SK-N-SH (cell line): ENCODE results near the gene STXBP1. TPM values are rescaled to one million over a fixed set of nuclear protein-coding genes. Genes with fewer than 3 reads are reported as not detected.

Experiments used
- CTCF ChIA-PET: fragments of 300-600, 350-600 bp; formaldehyde crosslinking; extraction: SDS; loops from one replicate; lab custom pipeline; 2021; lab: Yijun Ruan, JAX
- POLR2A ChIA-PET: fragments of 350-600 bp; sonication (Branson Sonifier 250); formaldehyde crosslinking; extraction: SDS; loops from one replicate; lab custom pipeline; 2020; ENCODE audit warnings: antibody characterized with exemption, inconsistent platforms; lab: Yijun Ruan, JAX
- DNase-seq: peaks from one replicate; pipeline ENCODE4 v3.0.0; 2012
- H2AFZ ChIP-seq: fragments of 200-600 bp; sonication (generic); 2 replicates; pipeline ENCODE4 v1.8.1; 2016; ENCODE audit warnings: antibody characterized with exemption, mild to moderate bottlenecking, low read depth
- H3F3A ChIP-seq: fragments of 200-600 bp; sonication (generic); replicated peaks from 2 replicates; pipeline ENCODE3; 2016; ENCODE audit warnings: antibody characterized with exemption, mild to moderate bottlenecking; ENCODE audit not compliant: insufficient read depth
- H3K27ac ChIP-seq, 2 experiments: fragments of 200-500 bp in 1 of 2; fragments of 200-600 bp in 1 of 2; sonication (Bioruptor generic) in 1 of 2; sonication (generic), shearing (Covaris generic) in 1 of 2; 2 replicates each; pipeline versions ENCODE4 v1.5.1 to v1.6.1; 2014 to 2016; ENCODE audit warnings: low read depth in 2 of 2, inconsistent platforms in 1 of 2, low read length in 1 of 2, mild to moderate bottlenecking in 1 of 2, mixed read lengths in 1 of 2
- H3K27me3 ChIP-seq: fragments of 200-600 bp; sonication (generic), shearing (Covaris generic); 2 replicates; pipeline ENCODE4 v1.6.1; 2016; ENCODE audit warnings: mixed run types; ENCODE audit not compliant: insufficient read depth
- H3K36me3 ChIP-seq, 2 experiments: fragments of 200-500 bp in 1 of 2; fragments of 200-600 bp in 1 of 2; sonication (Bioruptor generic) in 1 of 2; sonication (generic) in 1 of 2; replicated peaks in 1 of 2; 2 replicates each; pipeline versions ENCODE3 to v1.5.1; 2014 to 2016; ENCODE audit warnings: low read length in 1 of 2, mild to moderate bottlenecking in 1 of 2; ENCODE audit not compliant: insufficient read depth in 2 of 2, control insufficient read depth in 1 of 2
- H3K4me1 ChIP-seq, 2 experiments: fragments of 200-500 bp in 1 of 2; fragments of 200-600 bp in 1 of 2; sonication (Bioruptor generic) in 1 of 2; sonication (generic), shearing (Covaris generic) in 1 of 2; 2 replicates each; pipeline versions ENCODE4 v1.5.1 to v1.6.1; 2014 to 2016; ENCODE audit warnings: low read depth in 1 of 2, low read length in 1 of 2, mixed run types in 1 of 2; ENCODE audit not compliant: insufficient read depth in 2 of 2, control insufficient read depth in 1 of 2
- H3K4me2 ChIP-seq: fragments of 200-600 bp; sonication (generic), shearing (Covaris generic); 2 replicates; pipeline ENCODE4 v1.6.1; 2017; ENCODE audit warnings: mixed run types
- H3K4me3 ChIP-seq, 2 experiments: fragments of 200-500 bp in 1 of 2; fragments of 200-600 bp in 1 of 2; sonication (Bioruptor generic) in 1 of 2; sonication (generic), shearing (Covaris generic) in 1 of 2; 2 replicates each; pipeline versions ENCODE4 v1.5.1 to v1.8.1; 2014 to 2016; ENCODE audit warnings: low read depth in 2 of 2, inconsistent platforms in 1 of 2, low read length in 1 of 2, mild to moderate bottlenecking in 1 of 2, mixed read lengths in 1 of 2, moderate library complexity in 1 of 2
- H3K79me2 ChIP-seq: fragments of 200-600 bp; sonication (generic); 2 replicates; pipeline ENCODE4 v1.8.1; 2017; ENCODE audit warnings: mild to moderate bottlenecking; ENCODE audit not compliant: insufficient read depth
- H3K9ac ChIP-seq: fragments of 200-600 bp; sonication (generic); 2 replicates; pipeline ENCODE4 v1.6.1; 2017; ENCODE audit warnings: mixed run types
- H3K9me2 ChIP-seq: fragments of 200-600 bp; sonication (generic); 2 replicates; pipeline ENCODE4 v1.6.1; 2017; ENCODE audit warnings: mixed run types
- H3K9me3 ChIP-seq: fragments of 200-600 bp; sonication (generic); 2 replicates; pipeline ENCODE4 v1.6.1; 2017; ENCODE audit warnings: mixed run types, mild to moderate bottlenecking, moderate library complexity
- H4K20me1 ChIP-seq: fragments of 200-600 bp; sonication (generic); 2 replicates; pipeline ENCODE4 v1.6.1; 2017; ENCODE audit warnings: mild to moderate bottlenecking, mixed run types; ENCODE audit not compliant: insufficient read depth
- ELF1 ChIP-seq: IDR thresholded peaks from 2 replicates; pipeline ENCODE4 v1.4.0; 2012
- EP300 ChIP-seq, 2 experiments: IDR thresholded peaks; 2 replicates each; pipeline versions ENCODE4 v1.4.0 to v1.6.1; 2012; ENCODE audit warnings: borderline replicate concordance in 1 of 2, low read depth in 1 of 2, low read length in 1 of 2
- EZH2phosphoT487 ChIP-seq: fragments of 200-600 bp; sonication (generic); IDR thresholded peaks from 2 replicates; pipeline ENCODE4 v1.6.1; 2017; ENCODE audit warnings: low read depth, mixed run types, mild to moderate bottlenecking, antibody characterized with exemption, moderate library complexity, borderline replicate concordance
- FOSL2 ChIP-seq: IDR thresholded peaks from 2 replicates; pipeline ENCODE4 v1.4.0; 2012; ENCODE audit warnings: low read depth, mild to moderate bottlenecking, moderate library complexity, borderline replicate concordance
- FOXJ3 ChIP-seq: sonication (generic); formaldehyde crosslinking; IDR thresholded peaks from 2 replicates; pipeline ENCODE4 v1.5.1; 2020; ENCODE audit warnings: mild to moderate bottlenecking, missing genetic modification reagents
- FOXM1 ChIP-seq: IDR thresholded peaks from 2 replicates; pipeline ENCODE4 v1.4.0; 2012; ENCODE audit warnings: low read depth, mild to moderate bottlenecking
- MEF2A ChIP-seq: IDR thresholded peaks from 2 replicates; pipeline ENCODE4 v1.4.0; 2012; ENCODE audit warnings: low read depth, borderline replicate concordance
- NFIC ChIP-seq: IDR thresholded peaks from 2 replicates; pipeline ENCODE4 v1.4.0; 2012; ENCODE audit warnings: borderline replicate concordance
- NRF1 ChIP-seq: IDR thresholded peaks from 2 replicates; pipeline ENCODE4 v1.6.1; 2012; ENCODE audit warnings: low read depth, mild to moderate bottlenecking, low read length
- POLR2AphosphoS5 ChIP-seq: IDR thresholded peaks from 2 replicates; pipeline ENCODE4 v1.6.1; 2012; ENCODE audit warnings: low read depth, low read length
- RAD21 ChIP-seq: IDR thresholded peaks from 2 replicates; pipeline ENCODE4 v1.6.1; 2012; ENCODE audit warnings: mild to moderate bottlenecking, low read length
- RFX5 ChIP-seq: IDR thresholded peaks from 2 replicates; pipeline ENCODE4 v1.6.1; 2012; ENCODE audit warnings: mild to moderate bottlenecking, improper control_type of control experiment, low read length
- RXRA ChIP-seq: IDR thresholded peaks from 2 replicates; pipeline ENCODE4 v1.4.0; 2012; ENCODE audit warnings: low read depth, mild to moderate bottlenecking, borderline replicate concordance
- SIN3A ChIP-seq: IDR thresholded peaks from 2 replicates; pipeline ENCODE4 v1.6.1; 2012; ENCODE audit warnings: low read depth, mild to moderate bottlenecking, low read length, moderate library complexity, borderline replicate concordance
- SMC3 ChIP-seq: IDR thresholded peaks from 2 replicates; pipeline ENCODE4 v1.6.1; 2012; ENCODE audit warnings: low read depth, low read length, improper control_type of control experiment
- TEAD4 ChIP-seq: IDR thresholded peaks from 2 replicates; pipeline ENCODE4 v1.4.0; 2012; ENCODE audit warnings: mild to moderate bottlenecking, borderline replicate concordance; ENCODE audit not compliant: insufficient read depth
- YY1 ChIP-seq: IDR thresholded peaks from 2 replicates; pipeline ENCODE4 v1.4.0; 2012; ENCODE audit warnings: low read depth, mild to moderate bottlenecking
- WGBS: methylation state at CpG from one replicate; pipeline ENCODE4 v1.1.6; 2017; ENCODE audit warnings: low lambda C conversion rate; 5-methylcytosine and 5-hydroxymethylcytosine counted together
- polyA plus RNA-seq, 3 experiments: library from polyadenylated mRNA; depleted of rRNA; stranded (reverse); fragments of >200 nt; gene quantifications; 2 replicates each; pipeline ENCODE4 v1.2.3, GENCODE V29; 2012
- TF ChIP-seq, protein P1 (sequence below): fragments of 200-600 bp; sonication (generic); IDR thresholded peaks from 2 replicates; pipeline ENCODE4 v1.6.1; 2017; ENCODE audit warnings: antibody characterized with exemption, mild to moderate bottlenecking, moderate library complexity
- TF ChIP-seq, protein P2 (sequence below): IDR thresholded peaks from 2 replicates; pipeline ENCODE4; 2012
- TF ChIP-seq, protein P3 (sequence below): IDR thresholded peaks from 2 replicates; pipeline ENCODE4 v1.4.0; 2012; ENCODE audit warnings: low read depth, borderline replicate concordance
- TF ChIP-seq, protein P4 (sequence below): fragments of 150-350 bp; IDR thresholded peaks from 2 replicates; pipeline ENCODE4 v1.6.1; 2017; ENCODE audit warnings: antibody characterized with exemption, low read length, low read depth, borderline replicate concordance
- TF ChIP-seq, protein P5 (sequence below): IDR thresholded peaks from 2 replicates; pipeline ENCODE4 v1.4.0; 2012; ENCODE audit warnings: low read depth
- TF ChIP-seq, protein P6 (sequence below): IDR thresholded peaks from 2 replicates; pipeline ENCODE4 v1.4.0; 2012; ENCODE audit warnings: low read depth, borderline replicate concordance
- TF ChIP-seq, protein P7 (sequence below): fragments of 150-350 bp; IDR thresholded peaks from 2 replicates; pipeline ENCODE4 v1.6.1; 2016; ENCODE audit warnings: mild to moderate bottlenecking, low read depth, low read length

Gene STXBP1
- polyA plus RNA-seq, 1 of the 3 experiments (the other 2 are of a cell fraction): 44.3 TPM

DNA sequence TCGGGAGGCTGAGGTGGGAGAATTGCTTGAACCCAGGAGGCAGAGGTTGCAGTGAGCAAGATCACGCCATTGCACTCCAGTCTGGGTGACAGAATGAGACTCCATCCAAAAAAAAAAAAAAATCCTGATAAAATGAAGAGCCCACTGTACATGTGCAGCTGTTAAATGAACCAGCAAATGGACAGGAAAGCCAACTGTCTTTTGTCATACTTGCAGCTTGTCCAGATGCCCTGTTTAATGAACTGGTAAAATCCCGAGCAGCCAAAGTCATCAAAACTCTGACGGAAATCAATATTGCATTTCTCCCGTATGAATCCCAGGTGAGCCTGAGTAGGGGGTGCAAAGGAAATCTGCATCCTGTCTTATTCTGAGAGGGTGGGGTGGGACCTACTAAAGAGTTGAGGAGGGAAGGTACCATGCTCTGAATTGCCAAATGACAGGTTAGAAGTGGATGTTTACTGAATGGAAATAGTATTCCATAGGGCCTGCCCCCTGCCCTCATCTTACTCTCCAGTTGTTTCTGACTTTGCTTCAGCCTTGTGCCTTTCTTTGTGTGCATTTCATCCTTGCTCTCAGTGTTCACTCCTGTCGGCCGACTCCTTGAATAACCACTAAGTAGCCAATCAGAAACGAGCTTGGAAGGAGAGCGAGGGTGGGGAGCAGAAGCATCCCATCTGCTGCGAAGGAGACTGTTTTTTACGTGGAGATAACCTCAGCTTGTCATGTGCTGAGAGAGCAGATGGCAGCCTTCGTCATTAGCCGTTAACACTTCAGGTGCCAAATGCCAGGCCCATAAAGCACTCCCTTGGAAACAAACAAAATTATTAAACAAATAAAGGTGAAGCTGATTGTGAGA is 49.0 kb downstream of the STXBP1 start:
- no peaks in the 10 kb centered on the region for H4K20me1 ChIP-seq
- DNase-seq: peak; percentile 70
- peak overlapping the region in 1 of 2 experiments; percentile 90; a peak in 2 of 4 replicates for H3K27ac ChIP-seq
- no peaks in the 10 kb centered on the region for H3K79me2 ChIP-seq
- H3K4me2 ChIP-seq: no peak overlapping the region
- H3K36me3 ChIP-seq: peaks cover 15 to 35% of the 10 kb centered on the region in 2 experiments
- H3K9me2 ChIP-seq: no peaks in the 10 kb centered on the region
- H3K9me3 ChIP-seq: no peaks in the 10 kb centered on the region
- peaks cover 4% of the 10 kb centered on the region for H3F3A ChIP-seq
- ChIA-PET CTCF (interaction anchor here (1.2 to 2.2 kb wide), 5 partner anchors 10 to 123 kb away, joined by 3 to 6 read pairs (median 5); no protein-coding TSS in a partner anchor), POLR2A (interaction anchor here (1.0 to 1.1 kb wide), 4 partner anchors 9 to 194 kb away, joined by 3 to 7 read pairs (median 6); partner anchors contain the start of genes ENG and TOR2A)
- H2AFZ ChIP-seq: no peak overlapping the region
- H3K4me1 ChIP-seq: peaks cover 0 to 49% of the 10 kb centered on the region in 2 experiments; a peak in 2 of 4 replicates
- H3K9ac ChIP-seq: no peak overlapping the region
- no peaks in the 10 kb centered on the region for H3K27me3 ChIP-seq
- no peak overlapping the region for H3K4me3 ChIP-seq
- WGBS: 80% methylated on average over 13 of the region's 13 CpGs
- TF ChIP-seq SIN3A (no peak), RXRA (no peak), NFIC (no peak), RFX5 (no peak), MEF2A (no peak), TEAD4 (no peak), POLR2AphosphoS5 (no peak), FOSL2 (no peak), NRF1 (no peak), EZH2phosphoT487 (no peak), EP300 (IDR thresholded peaks at IDR 0.05; ENCODE audit: borderline replicate concordance in 1 of 2, low read depth in 1 of 2, low read length in 1 of 2) (peak in 1 of 2 experiments; percentile 71; a peak in 2 of 4 replicates), RAD21 (peak; percentile 14; the same call in 1 of the 2 replicates), ELF1 (no peak), SMC3 (no peak), YY1 (no peak), FOXJ3 (CRISPR knock-in tag) (no peak), FOXM1 (no peak)
- TF ChIP-seq, protein P1, sequence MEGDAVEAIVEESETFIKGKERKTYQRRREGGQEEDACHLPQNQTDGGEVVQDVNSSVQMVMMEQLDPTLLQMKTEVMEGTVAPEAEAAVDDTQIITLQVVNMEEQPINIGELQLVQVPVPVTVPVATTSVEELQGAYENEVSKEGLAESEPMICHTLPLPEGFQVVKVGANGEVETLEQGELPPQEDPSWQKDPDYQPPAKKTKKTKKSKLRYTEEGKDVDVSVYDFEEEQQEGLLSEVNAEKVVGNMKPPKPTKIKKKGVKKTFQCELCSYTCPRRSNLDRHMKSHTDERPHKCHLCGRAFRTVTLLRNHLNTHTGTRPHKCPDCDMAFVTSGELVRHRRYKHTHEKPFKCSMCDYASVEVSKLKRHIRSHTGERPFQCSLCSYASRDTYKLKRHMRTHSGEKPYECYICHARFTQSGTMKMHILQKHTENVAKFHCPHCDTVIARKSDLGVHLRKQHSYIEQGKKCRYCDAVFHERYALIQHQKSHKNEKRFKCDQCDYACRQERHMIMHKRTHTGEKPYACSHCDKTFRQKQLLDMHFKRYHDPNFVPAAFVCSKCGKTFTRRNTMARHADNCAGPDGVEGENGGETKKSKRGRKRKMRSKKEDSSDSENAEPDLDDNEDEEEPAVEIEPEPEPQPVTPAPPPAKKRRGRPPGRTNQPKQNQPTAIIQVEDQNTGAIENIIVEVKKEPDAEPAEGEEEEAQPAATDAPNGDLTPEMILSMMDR: no peak
- TF ChIP-seq, protein P2, sequence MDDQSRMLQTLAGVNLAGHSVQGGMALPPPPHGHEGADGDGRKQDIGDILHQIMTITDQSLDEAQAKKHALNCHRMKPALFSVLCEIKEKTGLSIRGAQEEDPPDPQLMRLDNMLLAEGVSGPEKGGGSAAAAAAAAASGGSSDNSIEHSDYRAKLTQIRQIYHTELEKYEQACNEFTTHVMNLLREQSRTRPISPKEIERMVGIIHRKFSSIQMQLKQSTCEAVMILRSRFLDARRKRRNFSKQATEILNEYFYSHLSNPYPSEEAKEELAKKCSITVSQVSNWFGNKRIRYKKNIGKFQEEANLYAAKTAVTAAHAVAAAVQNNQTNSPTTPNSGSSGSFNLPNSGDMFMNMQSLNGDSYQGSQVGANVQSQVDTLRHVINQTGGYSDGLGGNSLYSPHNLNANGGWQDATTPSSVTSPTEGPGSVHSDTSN: no peak
- TF ChIP-seq, protein P3, sequence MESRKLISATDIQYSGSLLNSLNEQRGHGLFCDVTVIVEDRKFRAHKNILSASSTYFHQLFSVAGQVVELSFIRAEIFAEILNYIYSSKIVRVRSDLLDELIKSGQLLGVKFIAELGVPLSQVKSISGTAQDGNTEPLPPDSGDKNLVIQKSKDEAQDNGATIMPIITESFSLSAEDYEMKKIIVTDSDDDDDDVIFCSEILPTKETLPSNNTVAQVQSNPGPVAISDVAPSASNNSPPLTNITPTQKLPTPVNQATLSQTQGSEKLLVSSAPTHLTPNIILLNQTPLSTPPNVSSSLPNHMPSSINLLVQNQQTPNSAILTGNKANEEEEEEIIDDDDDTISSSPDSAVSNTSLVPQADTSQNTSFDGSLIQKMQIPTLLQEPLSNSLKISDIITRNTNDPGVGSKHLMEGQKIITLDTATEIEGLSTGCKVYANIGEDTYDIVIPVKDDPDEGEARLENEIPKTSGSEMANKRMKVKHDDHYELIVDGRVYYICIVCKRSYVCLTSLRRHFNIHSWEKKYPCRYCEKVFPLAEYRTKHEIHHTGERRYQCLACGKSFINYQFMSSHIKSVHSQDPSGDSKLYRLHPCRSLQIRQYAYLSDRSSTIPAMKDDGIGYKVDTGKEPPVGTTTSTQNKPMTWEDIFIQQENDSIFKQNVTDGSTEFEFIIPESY: no peak
- TF ChIP-seq, protein P4, sequence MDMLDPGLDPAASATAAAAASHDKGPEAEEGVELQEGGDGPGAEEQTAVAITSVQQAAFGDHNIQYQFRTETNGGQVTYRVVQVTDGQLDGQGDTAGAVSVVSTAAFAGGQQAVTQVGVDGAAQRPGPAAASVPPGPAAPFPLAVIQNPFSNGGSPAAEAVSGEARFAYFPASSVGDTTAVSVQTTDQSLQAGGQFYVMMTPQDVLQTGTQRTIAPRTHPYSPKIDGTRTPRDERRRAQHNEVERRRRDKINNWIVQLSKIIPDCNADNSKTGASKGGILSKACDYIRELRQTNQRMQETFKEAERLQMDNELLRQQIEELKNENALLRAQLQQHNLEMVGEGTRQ: no peak
- TF ChIP-seq, protein P5, sequence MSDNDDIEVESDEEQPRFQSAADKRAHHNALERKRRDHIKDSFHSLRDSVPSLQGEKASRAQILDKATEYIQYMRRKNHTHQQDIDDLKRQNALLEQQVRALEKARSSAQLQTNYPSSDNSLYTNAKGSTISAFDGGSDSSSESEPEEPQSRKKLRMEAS: no peak
- TF ChIP-seq, protein P6, sequence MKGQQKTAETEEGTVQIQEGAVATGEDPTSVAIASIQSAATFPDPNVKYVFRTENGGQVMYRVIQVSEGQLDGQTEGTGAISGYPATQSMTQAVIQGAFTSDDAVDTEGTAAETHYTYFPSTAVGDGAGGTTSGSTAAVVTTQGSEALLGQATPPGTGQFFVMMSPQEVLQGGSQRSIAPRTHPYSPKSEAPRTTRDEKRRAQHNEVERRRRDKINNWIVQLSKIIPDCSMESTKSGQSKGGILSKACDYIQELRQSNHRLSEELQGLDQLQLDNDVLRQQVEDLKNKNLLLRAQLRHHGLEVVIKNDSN: no peak
- TF ChIP-seq, protein P7, sequence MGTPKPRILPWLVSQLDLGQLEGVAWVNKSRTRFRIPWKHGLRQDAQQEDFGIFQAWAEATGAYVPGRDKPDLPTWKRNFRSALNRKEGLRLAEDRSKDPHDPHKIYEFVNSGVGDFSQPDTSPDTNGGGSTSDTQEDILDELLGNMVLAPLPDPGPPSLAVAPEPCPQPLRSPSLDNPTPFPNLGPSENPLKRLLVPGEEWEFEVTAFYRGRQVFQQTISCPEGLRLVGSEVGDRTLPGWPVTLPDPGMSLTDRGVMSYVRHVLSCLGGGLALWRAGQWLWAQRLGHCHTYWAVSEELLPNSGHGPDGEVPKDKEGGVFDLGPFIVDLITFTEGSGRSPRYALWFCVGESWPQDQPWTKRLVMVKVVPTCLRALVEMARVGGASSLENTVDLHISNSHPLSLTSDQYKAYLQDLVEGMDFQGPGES: no peak
